ENCODE data around the gene MACIR.
"Not testable (repeated sequence)": the region's sequence is repeated elsewhere in the genome, so short reads cannot be mapped to it uniquely, and the experiment has no call there.

The MACIR gene

DNA sequence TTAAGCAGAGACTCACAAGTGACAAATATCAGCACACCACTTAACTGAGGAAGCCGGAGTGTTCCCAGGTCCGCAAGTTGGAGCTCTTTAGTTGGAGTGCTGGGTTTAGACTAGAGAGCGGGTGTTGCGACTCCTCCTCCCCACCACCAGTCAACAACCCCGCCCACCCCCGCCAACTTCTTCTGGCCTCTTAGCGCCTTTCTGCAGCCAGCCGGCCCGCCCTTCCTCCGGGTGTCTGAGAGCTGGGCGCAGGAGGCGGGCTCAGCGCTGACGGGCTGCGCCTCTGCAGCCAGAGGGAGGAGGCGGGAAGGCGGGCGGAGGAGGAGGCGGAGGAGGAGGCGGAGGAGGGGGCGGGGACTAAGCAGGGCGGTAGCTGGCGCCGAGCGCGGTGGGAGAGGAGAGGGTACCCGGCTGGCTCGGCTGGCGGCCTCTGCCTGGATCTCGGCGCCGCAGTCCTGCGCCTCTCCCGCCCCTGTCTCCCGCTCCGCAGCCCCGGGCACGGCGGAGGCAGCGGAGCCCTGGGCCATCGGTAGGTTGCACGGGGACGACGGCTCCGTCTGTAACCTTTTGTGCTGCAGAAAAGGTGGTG lies at the start of gene MACIR:
TSS of gene MACIR (plus strand) at position 396 of the 589 bp plus-strand sequence. CDS start 17,157 bp downstream, outside the sequence.
- peak; percentile 96 for DNase-seq (ENCODE audit: low spot score)

GRCh38 chr5:103209065-103209464 lies 49.5 kb upstream of the MACIR start:
- no peak for DNase-seq (ENCODE audit: low spot score)

- no peak for DNase-seq (ENCODE audit: low spot score)
Measured at GRCh38 chr5:103210952-103211351, 47.6 kb upstream of the MACIR start.

DNA sequence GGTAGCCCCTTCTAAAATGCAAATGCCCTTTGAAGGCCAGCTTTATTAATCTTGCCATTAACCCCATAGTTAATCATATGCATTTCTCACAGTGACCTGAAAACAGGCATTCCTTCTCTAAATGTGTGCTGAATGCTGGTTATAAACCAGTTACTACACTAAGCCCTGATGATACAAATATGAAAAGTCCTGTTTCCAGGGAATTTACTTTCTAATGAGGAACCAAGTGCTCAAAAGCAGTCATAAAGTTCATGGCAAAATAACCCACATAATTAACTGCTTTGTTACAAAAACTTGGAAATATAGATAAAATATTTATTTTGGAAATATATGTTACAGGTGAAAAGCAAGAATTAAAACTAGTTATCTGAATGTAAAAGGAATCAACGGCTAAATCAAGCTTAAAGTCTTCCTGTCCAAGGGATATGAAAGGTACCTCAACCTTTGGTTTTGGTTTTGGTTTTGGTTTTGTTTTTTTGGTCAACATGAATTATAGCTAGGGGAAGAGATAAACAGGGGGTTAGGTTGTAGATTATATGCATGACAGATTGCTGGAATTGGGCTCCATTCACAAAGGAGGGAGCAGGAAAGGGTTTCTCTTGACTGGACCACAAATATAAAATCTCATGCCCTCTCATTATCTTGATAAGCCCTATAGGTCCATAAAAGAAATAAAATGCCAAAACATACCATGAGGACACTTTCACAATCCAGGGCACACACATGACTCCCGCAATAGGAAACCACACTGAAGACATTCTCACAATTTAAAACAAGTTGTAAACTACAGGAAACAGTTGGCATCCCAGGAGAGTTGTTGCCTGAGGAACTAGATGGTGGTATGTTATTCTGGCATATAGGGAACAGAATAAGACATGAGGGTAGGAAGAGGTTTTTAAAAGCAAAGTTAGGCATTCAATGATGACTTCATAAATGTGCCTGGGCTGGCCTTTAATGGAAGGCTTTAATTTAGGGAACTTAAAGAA lies 46.7 kb upstream of the MACIR start:
- no peak for DNase-seq (ENCODE audit: low spot score)

GRCh38 chr5:103216137-103216536 lies 42.4 kb upstream of the MACIR start:
- DNase-seq (ENCODE audit: low spot score): no peak

DNA sequence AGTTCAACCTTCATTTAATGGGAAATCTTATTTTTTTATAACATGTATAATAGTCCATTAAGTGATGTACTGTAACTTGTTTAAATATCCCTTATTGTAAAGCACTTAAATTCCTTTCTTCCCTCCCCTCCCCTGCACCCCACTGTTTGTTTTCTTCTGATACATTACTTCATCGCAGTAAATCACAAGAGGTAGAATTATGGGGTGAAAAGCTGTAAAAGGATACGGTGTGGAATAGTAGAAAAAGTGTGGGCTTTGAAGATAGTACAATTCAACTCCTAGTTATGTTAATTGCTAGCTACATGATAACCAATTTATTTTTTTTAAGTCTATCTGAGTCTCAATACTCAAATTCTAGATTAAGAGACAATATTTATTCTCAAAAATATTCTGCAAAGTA lies 41.9 kb upstream of the MACIR start:
- DNase-seq (ENCODE audit: low spot score): no peak

GRCh38 chr5:103217101-103217500 lies 41.5 kb upstream of the MACIR start:
- DNase-seq (ENCODE audit: low spot score): no peak

GRCh38 chr5:103218164-103218563 lies 40.4 kb upstream of the MACIR start:
- DNase-seq (ENCODE audit: low spot score): no peak

GRCh38 chr5:103219074-103219473 lies 39.5 kb upstream of the MACIR start:
- DNase-seq (ENCODE audit: low spot score): not testable (repeated sequence)

- DNase-seq (ENCODE audit: low spot score): no peak
Measured at GRCh38 chr5:103223031-103223955, 35.3 kb upstream of the MACIR start.

DNA sequence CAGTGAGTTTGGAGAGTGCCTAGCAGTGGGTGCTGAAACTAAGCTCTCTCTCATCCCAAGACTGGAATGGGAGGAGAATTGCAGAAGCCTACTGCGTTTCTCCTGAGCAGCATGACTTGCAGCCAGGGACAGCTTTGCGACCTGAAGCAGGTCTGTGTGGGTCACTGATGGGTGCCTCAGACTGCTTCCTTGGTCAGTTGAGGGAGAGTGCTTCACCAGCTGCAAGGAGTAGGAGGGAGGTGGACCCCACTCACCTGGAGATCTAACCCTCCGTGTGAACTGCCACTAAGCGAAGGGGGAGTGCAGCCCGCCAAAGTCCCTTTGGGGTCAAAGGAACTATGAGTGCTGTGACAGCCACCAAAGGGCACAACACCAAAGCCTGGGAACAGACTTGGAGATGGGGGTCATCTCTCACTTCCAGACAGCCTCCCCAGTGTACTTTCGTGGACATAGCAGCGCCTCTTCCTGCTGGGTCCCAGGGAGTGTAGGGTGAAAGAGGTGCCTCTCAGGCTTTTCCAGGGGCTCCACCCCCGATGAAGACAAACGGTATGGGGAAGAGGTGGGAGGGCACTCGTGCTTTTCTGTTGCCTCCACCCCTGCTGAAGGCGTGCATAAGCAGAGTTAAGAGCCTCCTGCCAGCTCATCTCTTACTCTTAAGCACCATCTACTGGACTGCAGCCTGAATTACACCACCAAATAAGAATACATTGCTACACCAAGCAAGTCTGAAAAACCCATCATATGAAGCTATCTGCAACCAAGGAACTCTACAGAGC lies 34.3 kb upstream of the MACIR start:
- peak; percentile 60 for DNase-seq (ENCODE audit: low spot score)

DNA sequence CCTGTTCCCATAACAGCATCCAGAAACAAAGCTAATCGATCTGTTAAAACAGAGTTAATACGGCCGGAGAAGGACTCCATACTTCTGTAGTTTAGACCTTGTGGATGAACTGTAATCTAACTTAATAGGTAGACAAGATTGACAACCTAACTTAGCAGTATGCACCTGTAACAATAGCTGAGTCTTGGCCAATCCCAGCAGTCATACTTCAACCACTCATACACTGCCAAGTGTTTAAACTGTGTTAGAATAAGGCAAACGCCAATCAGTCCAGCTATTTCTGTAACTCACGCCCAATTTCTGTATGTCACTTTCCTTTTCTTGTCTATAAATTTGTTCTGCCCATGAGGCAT lies 33.7 kb upstream of the MACIR start:
- no peak for DNase-seq (ENCODE audit: low spot score)

- DNase-seq (ENCODE audit: low spot score): no peak
Measured at GRCh38 chr5:103228061-103228460, 30.5 kb upstream of the MACIR start.

- no peak for DNase-seq (ENCODE audit: low spot score)
Measured at GRCh38 chr5:103228588-103228987, 30.0 kb upstream of the MACIR start.

- peak; percentile 23 for DNase-seq (ENCODE audit: low spot score)
Measured at GRCh38 chr5:103232393-103232999, 26.1 kb upstream of the MACIR start.

- DNase-seq (ENCODE audit: low spot score): no peak
Measured at GRCh38 chr5:103234239-103234975, 24.2 kb upstream of the MACIR start.

DNA sequence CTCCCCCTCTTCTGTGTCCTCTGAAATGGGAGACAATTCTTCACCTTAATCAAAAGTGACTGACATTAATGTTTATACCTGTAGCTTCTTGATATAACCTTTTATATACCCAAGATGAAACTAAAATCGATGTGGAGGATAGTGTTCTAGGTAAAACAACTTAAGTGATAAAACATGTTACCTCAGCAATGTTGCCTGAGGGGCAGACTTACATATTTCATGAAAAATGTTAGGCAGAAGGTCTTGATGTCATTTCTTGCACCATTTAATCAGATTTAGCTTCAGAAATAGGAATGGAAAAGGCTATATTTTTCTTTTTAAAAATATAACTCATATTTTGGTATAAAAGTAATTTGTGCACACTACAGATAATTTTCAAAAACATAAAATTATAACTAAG lies 22.7 kb upstream of the MACIR start:
- no peak for DNase-seq (ENCODE audit: low spot score)

DNA sequence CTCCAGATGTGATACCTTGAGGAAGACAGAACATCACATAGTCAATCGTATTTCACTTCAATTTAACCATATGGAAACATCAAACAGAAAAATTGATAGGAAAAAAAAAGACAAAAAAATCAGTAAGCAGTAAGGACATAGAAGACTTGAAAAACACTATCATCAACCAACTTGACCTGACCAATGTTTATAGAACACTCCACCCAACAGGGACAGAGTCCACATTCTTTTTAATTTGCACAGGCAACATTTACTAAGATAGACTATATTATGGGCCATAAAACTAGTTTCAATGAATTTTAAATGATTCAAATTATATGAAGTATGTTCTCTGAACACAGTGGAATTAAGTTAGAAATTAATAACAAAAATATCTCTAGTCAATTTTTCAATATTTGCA lies 20.8 kb upstream of the MACIR start:
- DNase-seq (ENCODE audit: low spot score): no peak

- no peak for DNase-seq (ENCODE audit: low spot score)
Measured at GRCh38 chr5:103243665-103244064, 14.9 kb upstream of the MACIR start.

- no peak for DNase-seq (ENCODE audit: low spot score)
Measured at GRCh38 chr5:103244398-103244797, 14.2 kb upstream of the MACIR start.

Measured in GM03348 (cell line).